ENCODE measurements around the gene IGF2R. TPM values are rescaled to one million over a fixed set of nuclear protein-coding genes. Genes with fewer than 3 reads are reported as not detected.
"Not testable (repeated sequence)": the region's sequence is repeated elsewhere in the genome, so short reads cannot be mapped to it uniquely, and the experiment has no call there.

The IGF2R gene
- total RNA-seq, 1 experiment from 2014 or later = 160 TPM

DNA sequence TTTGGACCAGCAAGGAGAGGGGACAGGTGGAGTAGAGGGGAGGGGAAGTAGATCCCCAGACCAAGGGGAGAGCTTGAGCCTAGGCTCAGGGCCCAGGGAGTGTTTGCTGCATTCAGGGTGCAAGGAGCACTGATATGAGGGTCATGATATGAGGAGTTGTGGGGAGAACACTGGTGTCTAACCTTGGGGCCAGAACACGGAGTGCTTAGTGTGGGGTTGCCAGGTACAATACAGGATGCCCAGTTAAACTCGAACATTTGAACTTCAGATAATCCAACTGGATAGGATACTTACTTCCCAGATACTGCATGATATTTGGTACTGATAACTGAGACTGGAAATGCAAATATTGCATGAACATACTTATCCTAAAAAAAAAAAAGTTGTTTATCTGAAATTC lies 155.1 kb downstream of the IGF2R start:
- Mint-ChIP-seq H3K9me3 (ENCODE audit: unreplicated experiment) (no peaks in the 10 kb centered on the region), H3K27ac (ENCODE audit: low read depth, unreplicated experiment) (no peak overlapping the region), H3K4me3 (ENCODE audit: unreplicated experiment) (no peak overlapping the region), H3K36me3 (ENCODE audit: insufficient read depth, unreplicated experiment) (no peaks in the 10 kb centered on the region), H3K27me3 (ENCODE audit: insufficient read depth, unreplicated experiment) (no peaks in the 10 kb centered on the region), H3K4me1 (ENCODE audit: insufficient read depth, unreplicated experiment) (no peaks in the 10 kb centered on the region)
- intact Hi-C loops (cut with micrococcal nuclease) = no loop called here
- CTCF ChIA-PET = interaction anchor here (0.6 to 2.6 kb wide), 3 partner anchors 14 to 177 kb away, joined by 3 to 6 read pairs (median 4); no protein-coding TSS in a partner anchor
- TF ChIP-seq, protein P1, sequence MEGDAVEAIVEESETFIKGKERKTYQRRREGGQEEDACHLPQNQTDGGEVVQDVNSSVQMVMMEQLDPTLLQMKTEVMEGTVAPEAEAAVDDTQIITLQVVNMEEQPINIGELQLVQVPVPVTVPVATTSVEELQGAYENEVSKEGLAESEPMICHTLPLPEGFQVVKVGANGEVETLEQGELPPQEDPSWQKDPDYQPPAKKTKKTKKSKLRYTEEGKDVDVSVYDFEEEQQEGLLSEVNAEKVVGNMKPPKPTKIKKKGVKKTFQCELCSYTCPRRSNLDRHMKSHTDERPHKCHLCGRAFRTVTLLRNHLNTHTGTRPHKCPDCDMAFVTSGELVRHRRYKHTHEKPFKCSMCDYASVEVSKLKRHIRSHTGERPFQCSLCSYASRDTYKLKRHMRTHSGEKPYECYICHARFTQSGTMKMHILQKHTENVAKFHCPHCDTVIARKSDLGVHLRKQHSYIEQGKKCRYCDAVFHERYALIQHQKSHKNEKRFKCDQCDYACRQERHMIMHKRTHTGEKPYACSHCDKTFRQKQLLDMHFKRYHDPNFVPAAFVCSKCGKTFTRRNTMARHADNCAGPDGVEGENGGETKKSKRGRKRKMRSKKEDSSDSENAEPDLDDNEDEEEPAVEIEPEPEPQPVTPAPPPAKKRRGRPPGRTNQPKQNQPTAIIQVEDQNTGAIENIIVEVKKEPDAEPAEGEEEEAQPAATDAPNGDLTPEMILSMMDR (IDR thresholded peaks at IDR 0.05; ENCODE audit: unreplicated experiment) = no peak
- no peak for DNase-seq (ENCODE audit: unreplicated experiment)
- BruUV-seq (replicated peaks) = no TSS peak
- POLR2A ChIA-PET = no interaction called here

DNA sequence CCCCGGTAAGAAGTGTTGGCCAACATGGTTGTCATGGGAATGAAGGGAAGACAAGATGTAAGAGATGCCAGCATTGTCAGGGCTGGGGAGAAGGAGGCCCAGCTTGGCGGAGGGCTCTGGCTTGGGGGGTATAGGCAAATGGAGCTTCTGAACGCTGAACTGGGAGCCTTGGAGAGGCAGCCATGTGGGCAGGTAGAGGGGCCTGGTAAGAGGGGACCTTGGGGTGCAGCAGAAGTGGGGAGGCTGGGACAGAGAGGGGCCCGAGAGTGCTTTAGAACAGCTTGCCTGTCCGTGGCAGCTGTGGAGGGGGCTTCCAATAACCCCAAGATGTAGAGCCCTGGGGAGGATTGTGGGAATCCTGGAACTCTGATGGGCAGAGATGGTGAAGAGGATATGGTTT lies 155.7 kb downstream of the IGF2R start:
- no peak overlapping the region for H3K27ac Mint-ChIP-seq (ENCODE audit: low read depth, unreplicated experiment)
- no peak overlapping the region for H3K4me3 Mint-ChIP-seq (ENCODE audit: unreplicated experiment)
- intact Hi-C loops (cut with micrococcal nuclease) = no loop called here
- DNase-seq (ENCODE audit: unreplicated experiment) = no peak
- no peaks in the 10 kb centered on the region for H3K36me3 Mint-ChIP-seq (ENCODE audit: insufficient read depth, unreplicated experiment)
- no peaks in the 10 kb centered on the region for H3K9me3 Mint-ChIP-seq (ENCODE audit: unreplicated experiment)
- TF ChIP-seq, protein P1 (IDR thresholded peaks at IDR 0.05; ENCODE audit: unreplicated experiment) = no peak
- POLR2A ChIA-PET = no interaction called here
- no TSS peak for BruUV-seq (replicated peaks)
- H3K4me1 Mint-ChIP-seq (ENCODE audit: insufficient read depth, unreplicated experiment) = no peaks in the 10 kb centered on the region
- CTCF ChIA-PET = interaction anchor here (0.6 to 2.6 kb wide), 2 partner anchors 14 to 178 kb away, joined by 3 to 6 read pairs; no protein-coding TSS in a partner anchor
- no peaks in the 10 kb centered on the region for H3K27me3 Mint-ChIP-seq (ENCODE audit: insufficient read depth, unreplicated experiment)

DNA sequence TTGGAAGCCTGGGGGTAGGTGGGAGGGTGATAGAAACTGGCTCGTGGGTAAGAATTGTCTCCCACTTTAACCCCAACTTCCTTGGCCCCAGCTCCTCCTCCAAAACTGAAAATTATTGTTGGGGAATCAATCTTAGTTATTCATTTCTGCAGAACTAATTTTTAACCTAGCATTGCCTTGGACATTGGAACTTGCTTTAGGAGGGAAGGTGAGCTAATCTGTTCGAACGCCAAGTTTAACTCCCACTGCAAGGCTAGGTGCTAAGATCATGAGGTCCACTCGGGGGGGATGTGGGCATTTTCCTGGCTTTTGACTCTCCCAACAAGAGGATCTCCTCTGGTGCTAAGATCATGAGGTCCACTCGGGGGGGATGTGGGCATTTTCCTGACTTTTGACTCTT lies 156.2 kb downstream of the IGF2R start:
- H3K27ac Mint-ChIP-seq (ENCODE audit: low read depth, unreplicated experiment); BruUV-seq (replicated peaks); DNase-seq (ENCODE audit: unreplicated experiment); H3K4me1 Mint-ChIP-seq (ENCODE audit: insufficient read depth, unreplicated experiment); H3K27me3 Mint-ChIP-seq (ENCODE audit: insufficient read depth, unreplicated experiment); intact Hi-C loops (cut with micrococcal nuclease); H3K4me3 Mint-ChIP-seq (ENCODE audit: unreplicated experiment); H3K9me3 Mint-ChIP-seq (ENCODE audit: unreplicated experiment); H3K36me3 Mint-ChIP-seq (ENCODE audit: insufficient read depth, unreplicated experiment); POLR2A ChIA-PET: not testable (repeated sequence)
- CTCF ChIA-PET = interaction anchor here (2.6 kb wide), 1 partner anchor 13 kb away, joined by 6 read pairs; no protein-coding TSS in a partner anchor

DNA sequence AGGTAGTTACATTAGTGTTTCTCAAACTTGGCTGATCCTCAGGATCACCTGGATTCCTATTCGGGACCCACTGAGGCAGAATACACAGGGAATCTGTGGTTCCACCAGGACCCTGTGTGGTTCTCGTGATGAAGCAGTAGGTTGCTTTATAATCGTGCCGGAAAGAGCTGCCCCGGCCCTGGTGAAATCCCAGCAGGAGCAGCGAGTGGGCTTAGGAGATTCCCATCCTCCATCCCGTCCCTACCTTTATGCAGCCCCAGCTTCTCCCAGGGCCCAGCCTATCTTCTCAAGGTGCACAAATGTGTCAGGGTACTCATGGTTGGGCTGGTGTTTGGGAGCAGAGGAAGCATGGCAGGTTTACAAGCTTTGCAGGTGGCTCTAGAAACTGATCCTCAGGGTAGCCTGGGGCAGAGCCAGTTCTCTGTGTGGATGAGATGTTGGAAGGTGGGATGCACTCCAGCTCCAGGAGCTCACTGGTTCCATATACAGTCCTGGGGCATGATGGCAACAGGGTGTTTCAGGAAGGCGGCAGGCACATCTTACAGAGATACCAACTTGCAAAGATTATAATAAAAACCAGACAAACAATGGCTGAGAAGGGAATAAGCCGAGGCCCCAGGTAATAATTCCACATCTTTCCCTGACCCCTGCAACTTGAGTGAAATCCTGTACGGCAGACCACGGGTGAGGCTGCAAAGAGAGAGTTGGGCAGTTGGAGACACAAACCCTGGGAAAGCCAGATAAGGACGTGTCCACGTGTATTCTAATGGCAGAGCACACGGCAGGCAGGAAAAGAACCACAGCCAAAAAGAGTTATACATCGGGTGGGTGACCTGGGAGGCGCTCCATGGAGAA lies 158.6 kb downstream of the IGF2R start:
- H3K4me3 Mint-ChIP-seq (ENCODE audit: unreplicated experiment) = no peak overlapping the region
- H3K27me3 Mint-ChIP-seq (ENCODE audit: insufficient read depth, unreplicated experiment) = no peaks in the 10 kb centered on the region
- no TSS peak for BruUV-seq (replicated peaks)
- POLR2A ChIA-PET = no interaction called here
- no peak overlapping the region for H3K27ac Mint-ChIP-seq (ENCODE audit: low read depth, unreplicated experiment)
- DNase-seq (ENCODE audit: unreplicated experiment) = no peak
- CTCF ChIA-PET = interaction anchor here (1.1 to 1.9 kb wide), 2 partner anchors 11 to 328 kb away, joined by 5 to 8 read pairs; no protein-coding TSS in a partner anchor
- TF ChIP-seq, protein P1 (IDR thresholded peaks at IDR 0.05; ENCODE audit: unreplicated experiment) = no peak
- no peaks in the 10 kb centered on the region for H3K36me3 Mint-ChIP-seq (ENCODE audit: insufficient read depth, unreplicated experiment)
- intact Hi-C loops (cut with micrococcal nuclease) = no loop called here
- no peaks in the 10 kb centered on the region for H3K4me1 Mint-ChIP-seq (ENCODE audit: insufficient read depth, unreplicated experiment)
- no peaks in the 10 kb centered on the region for H3K9me3 Mint-ChIP-seq (ENCODE audit: unreplicated experiment)
